CD4-positive, alpha-beta memory T cell (primary cell): ENCODE measurements around the gene FADS2. TPM values are rescaled to one million over a fixed set of nuclear protein-coding genes. Genes with fewer than 3 reads are reported as not detected.

Experiments
- CTCF ChIA-PET: fragments of 350-600 bp; sonication (Branson Sonifier 250); formaldehyde crosslinking; loops from one replicate; lab custom pipeline; 2021; ENCODE audit warnings: inconsistent platforms; ENCODE audit not compliant: partially characterized antibody; lab: Charles Lee
- POLR2A ChIA-PET: fragments of 350-600 bp; sonication (Branson Sonifier 250); formaldehyde crosslinking; loops from one replicate; lab custom pipeline; 2021; ENCODE audit not compliant: partially characterized antibody; lab: Charles Lee
- DNase-seq, 5 donors: peaks; one replicate each; pipeline versions ENCODE4 v3.0.0 to v3.0.0-alpha.2; 2020 to 2022; ENCODE audit warnings: mixed read lengths in 1 of 5
- H3K27ac ChIP-seq: one replicate; pipeline ENCODE4 v1.7.0; 2013; ENCODE audit warnings: low read depth, low read length
- H3K27me3 ChIP-seq: 2 replicates; pipeline ENCODE4 v1.7.0; 2013; ENCODE audit warnings: mild to moderate bottlenecking, low read length, moderate library complexity; ENCODE audit not compliant: insufficient read depth
- H3K36me3 ChIP-seq: 2 replicates; pipeline ENCODE4 v1.7.0; 2013; ENCODE audit warnings: mild to moderate bottlenecking, low read length, moderate library complexity; ENCODE audit not compliant: insufficient read depth
- H3K4me1 ChIP-seq: 2 replicates; pipeline ENCODE4 v1.7.0; 2013; ENCODE audit warnings: mild to moderate bottlenecking, low read length, moderate library complexity; ENCODE audit not compliant: insufficient read depth
- H3K4me3 ChIP-seq, 2 donors: one replicate each; pipeline ENCODE4 v1.7.0; 2013; ENCODE audit warnings: low read length in 2 of 2, mild to moderate bottlenecking in 1 of 2
- H3K9me3 ChIP-seq, 2 donors: one replicate each; pipeline ENCODE4 v1.7.0; 2013; ENCODE audit warnings: low read length in 2 of 2, control low read depth in 1 of 2; ENCODE audit not compliant: control insufficient read depth in 1 of 2
- H3K27ac Mint-ChIP-seq, 7 donors: one replicate each; pipeline ENCODE4 v1.8.0; 2020 to 2021; ENCODE audit warnings: mixed read lengths in 7 of 7, mild to moderate bottlenecking in 6 of 7, inconsistent platforms in 3 of 7, moderate library complexity in 3 of 7
- H3K27me3 Mint-ChIP-seq, 2 donors: one replicate each; pipeline ENCODE4 v1.8.0; 2020 to 2021; ENCODE audit warnings: mixed read lengths in 2 of 2
- H3K36me3 Mint-ChIP-seq, 2 donors: one replicate each; pipeline ENCODE4 v1.8.0; 2020 to 2021; ENCODE audit warnings: mixed read lengths in 2 of 2, inconsistent platforms in 1 of 2, mild to moderate bottlenecking in 1 of 2
- H3K4me1 Mint-ChIP-seq, 4 donors: one replicate each; pipeline ENCODE4 v1.8.0; 2020 to 2021; ENCODE audit warnings: mixed read lengths in 4 of 4, mild to moderate bottlenecking in 1 of 4
- H3K4me3 Mint-ChIP-seq, 8 donors: one replicate each; pipeline ENCODE4 v1.8.0; 2020 to 2021; ENCODE audit warnings: mixed read lengths in 8 of 8, mild to moderate bottlenecking in 7 of 8, moderate library complexity in 6 of 8, inconsistent platforms in 3 of 8
- H3K9me3 Mint-ChIP-seq, 8 donors: one replicate each; pipeline ENCODE4 v1.8.0; 2020 to 2021; ENCODE audit warnings: mixed read lengths in 8 of 8, mild to moderate bottlenecking in 5 of 8, inconsistent platforms in 3 of 8, moderate library complexity in 1 of 8
- intact Hi-C: fragments of 100-400 bp; cut with micrococcal nuclease; formaldehyde crosslinking; loops from one replicate; pipeline ENCODE4 v1.15.1; 2023
- polyA plus RNA-seq, 2 donors: library from polyadenylated mRNA; unstranded; fragments of 300-500 nt; fragmentation: Illumina TruSeq; gene quantifications; one replicate each; pipeline ENCODE4 v1.2.3, GENCODE V29; 2021
- total RNA-seq, 2 experiments: library from RNA; stranded (reverse); gene quantifications; one replicate each; pipeline ENCODE4 v1.2.3, GENCODE V29; 2021

Gene FADS2
- total and polyA plus RNA-seq, 4 experiments from 2014 or later: 0.06 to 0.94 (median 0.47) TPM

DNA sequence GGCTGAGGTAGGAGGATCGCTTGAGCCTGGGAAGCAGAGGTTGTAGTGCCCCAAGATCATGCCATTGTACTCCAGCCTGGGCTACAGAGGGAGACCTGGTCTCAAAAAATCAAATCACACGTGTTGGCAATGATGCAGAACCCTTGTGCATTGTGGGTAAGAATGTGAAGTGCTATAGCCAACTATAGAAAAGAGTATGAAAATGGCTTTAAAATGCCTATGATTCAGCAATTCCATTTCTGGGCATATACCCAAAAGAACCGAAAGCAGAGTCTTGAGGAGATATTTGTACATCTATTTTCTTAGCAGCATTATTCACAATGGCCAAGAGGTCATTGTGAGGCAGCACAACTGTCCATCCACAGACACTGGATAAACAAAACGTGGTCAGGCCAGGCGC is 65.9 kb downstream of the FADS2 start:
- DNase-seq: no peak
- Histone ChIP-seq H3K36me3 (no peaks in the 10 kb centered on the region), H3K4me3 (no peak overlapping the region), H3K4me1 (peaks cover 11% of the 10 kb centered on the region), H3K27ac (no peak overlapping the region), H3K9me3 (no peaks in the 10 kb centered on the region), H3K27me3 (no peaks in the 10 kb centered on the region)
- ChIA-PET POLR2A (interaction anchor here (0.9 kb wide), 1 partner anchor 80 kb away, joined by 3 read pairs; no protein-coding TSS in a partner anchor), CTCF (interaction anchor here (1.1 to 6.6 kb wide), 3 partner anchors 188 to 214 kb away, joined by 5 to 105 read pairs (median 27); no protein-coding TSS in a partner anchor)
- H3K4me1 Mint-ChIP-seq: peaks cover 2 to 15% (median 7%) of the 10 kb centered on the region in 4 donors
- H3K36me3 Mint-ChIP-seq: no peaks in the 10 kb centered on the region
- H3K27me3 Mint-ChIP-seq: no peaks in the 10 kb centered on the region
- H3K4me3 Mint-ChIP-seq: no peak overlapping the region
- H3K9me3 Mint-ChIP-seq: no peaks in the 10 kb centered on the region
- H3K27ac Mint-ChIP-seq: peak overlapping the region in 3 of 7 donors; percentile 5 to 67 (median 44)
- intact Hi-C loops: loop anchor here (5.0 kb wide), 1 partner anchor 77 kb away; the partner anchor contains the start of gene FADS1

DNA sequence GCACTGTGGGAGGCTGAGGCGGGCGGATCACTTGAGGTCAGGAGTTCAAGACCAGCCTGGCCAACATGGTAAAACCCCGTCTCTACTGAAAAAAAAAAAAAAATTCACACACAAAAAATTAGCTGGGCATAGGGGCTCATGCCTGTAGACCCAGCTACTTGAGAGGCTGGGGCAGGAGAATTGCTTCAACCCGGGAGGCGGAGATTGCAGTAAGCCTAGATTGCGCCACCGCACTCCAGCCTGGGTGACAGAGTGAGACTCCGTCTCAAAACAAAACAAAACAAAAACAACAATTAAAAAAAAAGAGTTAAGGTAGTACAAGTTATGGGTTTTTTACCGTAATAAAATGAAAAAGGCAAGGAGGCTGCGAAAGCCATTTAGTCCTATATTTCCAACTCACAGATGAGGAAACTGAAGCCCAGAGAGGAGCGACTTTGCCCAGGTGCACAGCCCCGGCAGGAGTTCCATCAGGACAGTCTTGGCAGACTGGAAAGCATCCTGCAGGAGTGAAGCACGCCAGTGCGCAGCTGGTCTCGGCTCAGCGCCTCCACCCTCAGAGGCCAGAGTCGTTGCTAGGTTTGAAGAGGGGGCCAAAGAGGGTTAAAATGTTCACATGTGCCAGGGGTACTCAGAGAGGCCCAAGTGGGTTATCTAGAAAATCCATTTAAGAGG is 67.1 kb downstream of the FADS2 start:
- no peaks in the 10 kb centered on the region for H3K9me3 Mint-ChIP-seq
- Histone ChIP-seq H3K36me3 (no peaks in the 10 kb centered on the region), H3K4me1 (peaks cover 14% of the 10 kb centered on the region), H3K27ac (no peak overlapping the region), H3K4me3 (no peak overlapping the region), H3K27me3 (no peaks in the 10 kb centered on the region), H3K9me3 (no peaks in the 10 kb centered on the region)
- ChIA-PET CTCF (interaction anchor here (1.0 to 11.6 kb wide), 6 partner anchors 10 to 239 kb away, joined by 3 to 387 read pairs (median 26); no protein-coding TSS in a partner anchor), POLR2A (no interaction called here)
- intact Hi-C loops: loop anchor here (5.0 kb wide), 1 partner anchor 72 kb away; the partner anchor contains the start of gene FTH1
- H3K27me3 Mint-ChIP-seq: no peaks in the 10 kb centered on the region
- H3K36me3 Mint-ChIP-seq: no peaks in the 10 kb centered on the region
- DNase-seq: no peak
- H3K27ac Mint-ChIP-seq: peak overlapping the region in 3 of 7 donors; percentile 22 to 62 (median 42)
- no peak overlapping the region for H3K4me3 Mint-ChIP-seq
- H3K4me1 Mint-ChIP-seq: peaks cover 6 to 16% (median 11%) of the 10 kb centered on the region in 4 donors

GRCh38 chr11:61895718-61896059 is 67.6 kb downstream of the FADS2 start:
- H3K9me3 Mint-ChIP-seq: no peaks in the 10 kb centered on the region
- no peak overlapping the region for H3K4me3 Mint-ChIP-seq
- no peak for DNase-seq
- Histone ChIP-seq H3K4me1 (peaks cover 9% of the 10 kb centered on the region), H3K9me3 (no peaks in the 10 kb centered on the region), H3K27ac (no peak overlapping the region), H3K36me3 (no peaks in the 10 kb centered on the region), H3K27me3 (no peaks in the 10 kb centered on the region), H3K4me3 (no peak overlapping the region)
- intact Hi-C loops: loop anchor here (5.0 kb wide), 1 partner anchor 72 kb away; the partner anchor contains the start of gene FTH1
- no peaks in the 10 kb centered on the region for H3K36me3 Mint-ChIP-seq
- CTCF ChIA-PET: interaction anchor here (1.0 to 11.6 kb wide), 11 partner anchors 9 to 239 kb away, joined by 3 to 387 read pairs (median 5); no protein-coding TSS in a partner anchor
- peaks cover 6 to 14% (median 11%) of the 10 kb centered on the region in 4 donors for H3K4me1 Mint-ChIP-seq
- no peaks in the 10 kb centered on the region for H3K27me3 Mint-ChIP-seq
- POLR2A ChIA-PET: no interaction called here
- H3K27ac Mint-ChIP-seq: peak overlapping the region in 3 of 7 donors; percentile 30 to 47 (median 42)

GRCh38 chr11:61896665-61897386 is 68.7 kb downstream of the FADS2 start:
- intact Hi-C loops: loop anchor here (1.0 to 5.0 kb wide), 2 partner anchors 70 to 100 kb away; partner anchors contain the start of gene FTH1
- Mint-ChIP-seq H3K27ac (peak overlapping the region in 2 of 7 donors; percentile 49 to 71), H3K27me3 (no peaks in the 10 kb centered on the region)

GRCh38 chr11:61897387-61898246 is 69.5 kb downstream of the FADS2 start:
- Histone ChIP-seq H3K9me3 (no peaks in the 10 kb centered on the region), H3K4me3 (no peak overlapping the region), H3K27me3 (no peaks in the 10 kb centered on the region), H3K36me3 (no peaks in the 10 kb centered on the region), H3K27ac (no peak overlapping the region), H3K4me1 (peaks cover 7% of the 10 kb centered on the region)
- Mint-ChIP-seq H3K36me3 (no peaks in the 10 kb centered on the region), H3K9me3 (no peaks in the 10 kb centered on the region), H3K27ac (peak overlapping the region in 1 of 7 donors; percentile 70), H3K27me3 (no peaks in the 10 kb centered on the region), H3K4me3 (no peak overlapping the region), H3K4me1 (peaks cover 4 to 7% (median 6%) of the 10 kb centered on the region in 4 donors)
- intact Hi-C loops: loop anchor here (1.0 to 5.0 kb wide), 2 partner anchors 70 to 100 kb away; partner anchors contain the start of gene FTH1
- POLR2A ChIA-PET: interaction anchor here (2.4 to 3.9 kb wide), 3 partner anchors 70 to 210 kb away, joined by 9 to 30 read pairs (median 20); partner anchors contain the start of gene FTH1
- CTCF ChIA-PET: interaction anchor here (0.7 to 11.6 kb wide), 32 partner anchors 9 to 413 kb away, joined by 3 to 387 read pairs (median 4); partner anchors contain the start of genes FEN1 and TMEM258
- peak; percentile 69 to 80 (median 70) for DNase-seq

More at GRCh38 chr11:61896665-61897386, 68.7 kb downstream of the FADS2 start:
- H3K4me3 Mint-ChIP-seq: no peak overlapping the region
- H3K27me3 ChIP-seq: no peaks in the 10 kb centered on the region
- no peak for DNase-seq
- H3K27ac ChIP-seq: no peak overlapping the region
- H3K4me1 Mint-ChIP-seq: peaks cover 5 to 10% (median 8%) of the 10 kb centered on the region in 4 donors
- H3K9me3 ChIP-seq: no peaks in the 10 kb centered on the region
- POLR2A ChIA-PET: interaction anchor here (2.4 to 3.9 kb wide), 2 partner anchors 185 to 211 kb away, joined by 9 to 30 read pairs; no protein-coding TSS in a partner anchor
- H3K4me1 ChIP-seq: peaks cover 7% of the 10 kb centered on the region
- H3K9me3 Mint-ChIP-seq: no peaks in the 10 kb centered on the region
- CTCF ChIA-PET: interaction anchor here (0.5 to 11.6 kb wide), 18 partner anchors 8 to 215 kb away, joined by 3 to 387 read pairs (median 6); no protein-coding TSS in a partner anchor
- H3K4me3 ChIP-seq: no peak overlapping the region
- H3K36me3 Mint-ChIP-seq: no peaks in the 10 kb centered on the region
- H3K36me3 ChIP-seq: no peaks in the 10 kb centered on the region

GRCh38 chr11:61898247-61898582 is 70.1 kb downstream of the FADS2 start:
- no peak overlapping the region for H3K4me3 ChIP-seq
- Mint-ChIP-seq H3K36me3 (no peaks in the 10 kb centered on the region), H3K4me1 (peaks cover 4 to 6% (median 5%) of the 10 kb centered on the region in 4 donors), H3K9me3 (no peaks in the 10 kb centered on the region), H3K27ac (peak overlapping the region in 1 of 7 donors; percentile 70), H3K27me3 (no peaks in the 10 kb centered on the region), H3K4me3 (no peak overlapping the region)
- CTCF ChIA-PET: interaction anchor here (0.7 to 11.6 kb wide), 30 partner anchors 10 to 412 kb away, joined by 3 to 387 read pairs (median 6); partner anchors contain the start of genes FEN1 and TMEM258
- H3K36me3 ChIP-seq: no peaks in the 10 kb centered on the region
- no peaks in the 10 kb centered on the region for H3K9me3 ChIP-seq
- peaks cover 7% of the 10 kb centered on the region for H3K4me1 ChIP-seq
- H3K27ac ChIP-seq: no peak overlapping the region
- DNase-seq: no peak
- POLR2A ChIA-PET: interaction anchor here (2.4 to 3.9 kb wide), 3 partner anchors 70 to 209 kb away, joined by 9 to 30 read pairs (median 20); partner anchors contain the start of gene FTH1
- intact Hi-C loops: loop anchor here (5.0 kb wide), 1 partner anchor 69 kb away; the partner anchor contains the start of gene FTH1
- H3K27me3 ChIP-seq: no peaks in the 10 kb centered on the region
